OCI-LY7 (cell line): ENCODE measurements around the gene UBQLNL. TPM values are rescaled to one million over a fixed set of nuclear protein-coding genes. Genes with fewer than 3 reads are reported as not detected.

Experiments used
- BruUV-seq: library from RNA; stranded (reverse); fragments of 400-500 nt; replicated peaks from 2 replicates; lab custom pipeline; 2021; lab: Mats Ljungman, UMichigan
- CTCF ChIA-PET: fragments of 300-600 bp; sonication (Branson Sonifier 250); formaldehyde crosslinking; loops from one replicate; lab custom pipeline; 2022; ENCODE audit warnings: antibody characterized with exemption; ENCODE audit not compliant: unreplicated experiment; lab: Charles Lee
- POLR2A ChIA-PET: fragments of 300-600 bp; sonication (Branson Sonifier 250); formaldehyde crosslinking; loops from one replicate; lab custom pipeline; 2022; ENCODE audit warnings: antibody characterized with exemption; lab: Charles Lee
- DNase-seq: peaks from one replicate; pipeline ENCODE4 v3.0.0-alpha.2; 2015; ENCODE audit warnings: low spot score
- H2AFZ ChIP-seq: fragments of 200-600 bp; sonication (generic), shearing (Covaris generic); 2 replicates; pipeline ENCODE4 v1.6.1; 2014; ENCODE audit warnings: mild to moderate bottlenecking, antibody characterized with exemption, low read length, moderate library complexity
- H3K27ac ChIP-seq: fragments of 200-600 bp; sonication (generic); 2 replicates; pipeline ENCODE4 v1.5.1; 2014; ENCODE audit warnings: mixed run types, low read depth, mild to moderate bottlenecking, moderate library complexity, low read length, inconsistent platforms; ENCODE audit not compliant: poor library complexity, severe bottlenecking
- H3K36me3 ChIP-seq: fragments of 200-600 bp; sonication (generic); 2 replicates; pipeline ENCODE4 v1.6.1; 2014; ENCODE audit warnings: mild to moderate bottlenecking, antibody characterized with exemption, low read length, moderate library complexity, mixed read lengths; ENCODE audit not compliant: insufficient read depth
- H3K4me1 ChIP-seq: fragments of 200-600 bp; sonication (generic); 2 replicates; pipeline ENCODE4 v1.5.1; 2014; ENCODE audit warnings: mild to moderate bottlenecking, low read length; ENCODE audit not compliant: insufficient read depth, poor library complexity, severe bottlenecking
- H3K4me2 ChIP-seq: fragments of 200-600 bp; sonication (generic); 2 replicates; pipeline ENCODE4 v1.6.1; 2014; ENCODE audit warnings: mild to moderate bottlenecking, low read length
- H3K4me3 ChIP-seq: fragments of 200-600 bp; sonication (generic); 2 replicates; pipeline ENCODE4 v1.5.1; 2014; ENCODE audit warnings: mild to moderate bottlenecking, low read depth, low read length; ENCODE audit not compliant: poor library complexity, severe bottlenecking
- H3K79me2 ChIP-seq: fragments of 200-600 bp; sonication (generic); 2 replicates; pipeline ENCODE4 v1.6.1; 2016; ENCODE audit warnings: low read depth, mild to moderate bottlenecking, low read length, moderate library complexity, mixed read lengths; ENCODE audit not compliant: insufficient read depth
- H3K9me2 ChIP-seq: fragments of 200-600 bp; sonication (generic); 2 replicates; pipeline ENCODE4 v1.6.1; 2016; ENCODE audit warnings: mild to moderate bottlenecking, low read length, mixed read lengths; ENCODE audit not compliant: insufficient read depth
- H3K9me3 ChIP-seq: fragments of 200-600 bp; sonication (generic); 2 replicates; pipeline ENCODE4 v1.6.1; 2014; ENCODE audit warnings: mild to moderate bottlenecking, mixed run types, low read length, mixed read lengths
- H4K20me1 ChIP-seq: fragments of 200-600 bp; sonication (generic); 2 replicates; pipeline ENCODE4 v1.6.1; 2014; ENCODE audit warnings: mild to moderate bottlenecking, antibody characterized with exemption, low read length, moderate library complexity, mixed read lengths; ENCODE audit not compliant: insufficient read depth
- EZH2phosphoT487 ChIP-seq: fragments of 200-600 bp; sonication (generic); IDR thresholded peaks from 2 replicates; pipeline ENCODE4 v1.6.1; 2018; ENCODE audit warnings: low read depth, borderline replicate concordance, mild to moderate bottlenecking, mixed run types, antibody characterized with exemption, low read length, moderate library complexity, mixed read lengths
- intact Hi-C: fragments of 100-400 bp; cut with micrococcal nuclease; formaldehyde crosslinking; loops from one replicate; pipeline ENCODE4 v1.10.0; 2022; ENCODE audit not compliant: unreplicated experiment
- total RNA-seq, 2 experiments: library from RNA; depleted of rRNA in 1 of 2; stranded (reverse); fragments of >200 nt in 1 of 2; shearing (Covaris generic) in 1 of 2; gene quantifications; 2 replicates each; pipeline ENCODE4 v1.2.3, GENCODE V29; 2014 to 2022
- TF ChIP-seq, protein P1 (sequence below): fragments of 200-600 bp; sonication (generic); conservative IDR thresholded peaks from 2 replicates; pipeline ENCODE4 v1.5.1; 2014; ENCODE audit warnings: mild to moderate bottlenecking, antibody characterized with exemption, low read length, moderate library complexity, mixed read lengths

The UBQLNL gene
- total RNA-seq, 2 experiments from 2014 or later, result 0.13 TPM; not detected in 1

GRCh38 chr11:5550440-5551095 is 34.1 kb upstream of the UBQLNL start:
- TF ChIP-seq EZH2phosphoT487, result no peak
- TF ChIP-seq, protein P1, sequence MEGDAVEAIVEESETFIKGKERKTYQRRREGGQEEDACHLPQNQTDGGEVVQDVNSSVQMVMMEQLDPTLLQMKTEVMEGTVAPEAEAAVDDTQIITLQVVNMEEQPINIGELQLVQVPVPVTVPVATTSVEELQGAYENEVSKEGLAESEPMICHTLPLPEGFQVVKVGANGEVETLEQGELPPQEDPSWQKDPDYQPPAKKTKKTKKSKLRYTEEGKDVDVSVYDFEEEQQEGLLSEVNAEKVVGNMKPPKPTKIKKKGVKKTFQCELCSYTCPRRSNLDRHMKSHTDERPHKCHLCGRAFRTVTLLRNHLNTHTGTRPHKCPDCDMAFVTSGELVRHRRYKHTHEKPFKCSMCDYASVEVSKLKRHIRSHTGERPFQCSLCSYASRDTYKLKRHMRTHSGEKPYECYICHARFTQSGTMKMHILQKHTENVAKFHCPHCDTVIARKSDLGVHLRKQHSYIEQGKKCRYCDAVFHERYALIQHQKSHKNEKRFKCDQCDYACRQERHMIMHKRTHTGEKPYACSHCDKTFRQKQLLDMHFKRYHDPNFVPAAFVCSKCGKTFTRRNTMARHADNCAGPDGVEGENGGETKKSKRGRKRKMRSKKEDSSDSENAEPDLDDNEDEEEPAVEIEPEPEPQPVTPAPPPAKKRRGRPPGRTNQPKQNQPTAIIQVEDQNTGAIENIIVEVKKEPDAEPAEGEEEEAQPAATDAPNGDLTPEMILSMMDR, result no peak
- H3K4me2 ChIP-seq, result no peak overlapping the region
- no TSS peak for BruUV-seq
- intact Hi-C loops, result no loop called here
- ChIA-PET CTCF (interaction anchor here (0.6 kb wide), 1 partner anchor 794 kb away, joined by 3 read pairs; no protein-coding TSS in a partner anchor), POLR2A (interaction anchor here (0.6 kb wide), 1 partner anchor 793 kb away, joined by 3 read pairs; no protein-coding TSS in a partner anchor)
- no peaks in the 10 kb centered on the region for H3K4me1 ChIP-seq
- no peaks in the 10 kb centered on the region for H4K20me1 ChIP-seq
- H3K4me3 ChIP-seq, result no peak overlapping the region
- no peak for DNase-seq
- H3K36me3 ChIP-seq, result no peaks in the 10 kb centered on the region
- no peak overlapping the region for H2AFZ ChIP-seq
- H3K9me2 ChIP-seq, result no peaks in the 10 kb centered on the region
- H3K9me3 ChIP-seq, result no peaks in the 10 kb centered on the region
- H3K27ac ChIP-seq, result no peak overlapping the region
- H3K79me2 ChIP-seq, result no peaks in the 10 kb centered on the region

DNA sequence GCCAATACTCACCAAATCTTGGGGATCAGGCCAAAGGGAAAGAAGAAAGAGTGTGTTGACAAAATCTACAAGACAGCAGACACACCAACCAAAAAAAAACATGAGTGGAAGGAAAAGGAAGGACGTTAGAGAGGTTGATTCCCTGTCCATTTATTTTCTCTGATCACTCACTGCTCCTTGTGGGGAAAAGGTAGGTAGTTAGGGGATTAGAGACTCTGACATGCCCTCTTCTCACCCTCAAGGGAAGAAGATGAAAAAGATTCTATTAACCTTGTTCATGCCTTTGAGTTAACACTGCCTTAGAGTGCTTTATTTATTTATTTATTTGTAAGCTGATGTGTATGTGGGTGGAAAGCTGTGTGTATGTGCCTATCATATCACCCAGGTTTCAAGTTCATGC is 31.9 kb upstream of the UBQLNL start, which contains the start of gene OR52H1:
TSS of gene OR52H1 (minus strand) at position 101 of the 400 bp plus-strand sequence. CDS start 3,035 bp downstream, outside the sequence.
- Histone ChIP-seq H3K79me2 (no peaks in the 10 kb centered on the region), H3K9me3 (no peaks in the 10 kb centered on the region), H3K27ac (no peak within 1 kb of the TSS), H3K9me2 (no peaks in the 10 kb centered on the region), H3K4me1 (no peaks in the 10 kb centered on the region), H3K4me3 (no peak within 1 kb of the TSS), H3K36me3 (no peaks in the 10 kb centered on the region), H3K4me2 (no peak within 1 kb of the TSS), H2AFZ (no peak within 1 kb of the TSS), H4K20me1 (no peaks in the 10 kb centered on the region)
- no TSS peak for BruUV-seq
- no peak for DNase-seq
- intact Hi-C loops, result no loop called here
- ChIA-PET CTCF (no interaction called here), POLR2A (no interaction called here)
- TF ChIP-seq, protein P1, result no peak
- no peak for TF ChIP-seq EZH2phosphoT487

GRCh38 chr11:5547982-5548381 is 31.5 kb upstream of the UBQLNL start:
- no TSS peak for BruUV-seq
- ChIA-PET POLR2A (no interaction called here), CTCF (no interaction called here)
- Histone ChIP-seq H3K4me1 (no peaks in the 10 kb centered on the region), H3K79me2 (no peaks in the 10 kb centered on the region), H4K20me1 (no peaks in the 10 kb centered on the region), H3K9me2 (no peaks in the 10 kb centered on the region), H3K4me2 (no peak overlapping the region), H2AFZ (no peak overlapping the region), H3K9me3 (no peaks in the 10 kb centered on the region), H3K36me3 (no peaks in the 10 kb centered on the region), H3K27ac (no peak overlapping the region), H3K4me3 (no peak overlapping the region)
- DNase-seq, result no peak
- intact Hi-C loops, result no loop called here
- no peak for TF ChIP-seq EZH2phosphoT487
- TF ChIP-seq, protein P1, result no peak
